Measurements from ENCODE around the gene GJD3.
A peak's percentile ranks its signal among the peaks of the same experiment; 100 is the strongest.

GJD3 gene

GRCh38 chr17:40320756-40321523 is 43.6 kb downstream of the GJD3 start:
- DNase-seq = no peak

GRCh38 chr17:40319651-40320540 is 44.6 kb downstream of the GJD3 start:
- no peak for DNase-seq

- DNase-seq = no peak
Measured at GRCh38 chr17:40318830-40319391, 45.6 kb downstream of the GJD3 start.

GRCh38 chr17:40317880-40318829 is 46.4 kb downstream of the GJD3 start:
- peak; percentile 89 for DNase-seq

GRCh38 chr17:40317345-40317873 is 47.1 kb downstream of the GJD3 start:
- peak; percentile 53 for DNase-seq

- DNase-seq = no peak
Measured at GRCh38 chr17:40316571-40317344, 47.8 kb downstream of the GJD3 start.

- no peak for DNase-seq
Measured at GRCh38 chr17:40315678-40316570, 48.6 kb downstream of the GJD3 start.

GRCh38 chr17:40315206-40315605 is 49.3 kb downstream of the GJD3 start:
- DNase-seq = no peak

- peak; percentile 63 for DNase-seq
Measured at GRCh38 chr17:40314584-40314956, 50.0 kb downstream of the GJD3 start.

- DNase-seq = peak; percentile 61
Measured at GRCh38 chr17:40313668-40314583, 50.6 kb downstream of the GJD3 start.

All from DMS 273 treated with DMSO at 0.1 percent for 48 hours (cell line).